ENCODE results near the gene ITM2C.

GRCh38 chr2:230912724-230913123 is 48.0 kb downstream of the ITM2C start:
- TF ChIP-seq, protein P1, sequence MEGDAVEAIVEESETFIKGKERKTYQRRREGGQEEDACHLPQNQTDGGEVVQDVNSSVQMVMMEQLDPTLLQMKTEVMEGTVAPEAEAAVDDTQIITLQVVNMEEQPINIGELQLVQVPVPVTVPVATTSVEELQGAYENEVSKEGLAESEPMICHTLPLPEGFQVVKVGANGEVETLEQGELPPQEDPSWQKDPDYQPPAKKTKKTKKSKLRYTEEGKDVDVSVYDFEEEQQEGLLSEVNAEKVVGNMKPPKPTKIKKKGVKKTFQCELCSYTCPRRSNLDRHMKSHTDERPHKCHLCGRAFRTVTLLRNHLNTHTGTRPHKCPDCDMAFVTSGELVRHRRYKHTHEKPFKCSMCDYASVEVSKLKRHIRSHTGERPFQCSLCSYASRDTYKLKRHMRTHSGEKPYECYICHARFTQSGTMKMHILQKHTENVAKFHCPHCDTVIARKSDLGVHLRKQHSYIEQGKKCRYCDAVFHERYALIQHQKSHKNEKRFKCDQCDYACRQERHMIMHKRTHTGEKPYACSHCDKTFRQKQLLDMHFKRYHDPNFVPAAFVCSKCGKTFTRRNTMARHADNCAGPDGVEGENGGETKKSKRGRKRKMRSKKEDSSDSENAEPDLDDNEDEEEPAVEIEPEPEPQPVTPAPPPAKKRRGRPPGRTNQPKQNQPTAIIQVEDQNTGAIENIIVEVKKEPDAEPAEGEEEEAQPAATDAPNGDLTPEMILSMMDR (IDR thresholded peaks at IDR 0.05) = no peak
- TF ChIP-seq POLR2A (IDR thresholded peaks at IDR 0.05) (no peak), POLR2AphosphoS5 (IDR thresholded peaks at IDR 0.05) (no peak), EP300 (IDR thresholded peaks at IDR 0.05) (no peak)

Data from stomach (tissue), 4 donors.